ENCODE measurements around the gene LTBP1.
"Not testable (repeated sequence)": the region's sequence is repeated elsewhere in the genome, so short reads cannot be mapped to it uniquely, and the experiment has no call there.

LTBP1 gene

DNA sequence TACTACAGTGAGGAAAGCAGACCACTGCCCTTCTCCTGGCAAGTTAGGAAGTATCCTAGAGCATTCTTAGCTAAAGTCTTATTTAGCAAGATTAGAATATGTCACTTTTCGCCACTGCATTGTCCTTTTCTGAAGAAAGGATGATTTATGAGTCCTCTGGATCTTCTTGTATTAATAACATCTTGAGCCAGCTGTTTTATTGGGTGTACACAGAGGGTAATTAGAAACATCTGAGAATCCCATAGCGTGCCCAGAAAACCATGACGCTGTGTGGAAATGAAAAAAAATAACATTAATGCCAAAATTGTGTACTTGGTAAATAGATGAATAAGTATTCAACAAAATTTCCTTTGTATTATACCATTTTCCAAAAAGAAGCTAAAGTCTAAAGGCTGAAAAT is 198.7 kb downstream of the LTBP1 start:
- no peak for DNase-seq (ENCODE audit: low read depth)

DNA sequence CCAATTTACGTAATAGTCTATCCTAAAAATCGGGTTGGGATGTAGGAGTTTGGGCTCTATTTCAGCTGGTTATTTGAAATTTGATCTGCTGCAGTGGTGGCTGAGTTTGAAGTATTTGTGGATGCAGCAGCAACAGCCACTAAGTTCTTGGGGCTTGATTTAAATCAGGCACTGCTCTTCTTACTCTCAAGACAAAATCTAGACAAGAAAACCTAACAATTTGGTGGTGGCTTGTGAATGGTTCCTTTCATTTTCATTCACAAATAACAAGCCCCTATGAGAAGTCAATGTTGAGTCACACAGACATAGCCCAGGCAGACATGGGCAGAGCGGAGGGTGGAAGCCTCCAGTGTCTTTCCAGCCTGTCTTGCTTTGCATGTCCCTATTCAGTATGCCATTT is 199.3 kb downstream of the LTBP1 start:
- DNase-seq (ENCODE audit: low read depth) = no peak

DNA sequence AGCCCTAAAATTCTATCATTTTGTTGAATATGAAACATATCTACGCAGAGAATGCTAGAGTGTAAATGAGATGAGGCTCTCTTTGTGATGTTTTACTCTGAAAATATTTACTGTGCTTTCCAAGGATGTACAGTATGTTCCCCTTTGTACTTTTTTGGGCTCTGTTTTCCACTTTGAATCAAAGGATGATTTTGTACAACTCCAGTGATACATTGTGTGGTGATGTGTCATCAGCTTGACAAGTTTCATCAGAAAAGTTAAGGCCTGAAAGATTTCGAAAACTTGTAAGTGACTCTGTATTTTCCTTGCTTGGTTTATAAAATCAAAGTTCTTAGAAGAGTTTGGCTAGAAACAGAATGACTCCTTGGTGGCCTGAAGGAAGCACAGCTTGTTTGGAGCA is 206.3 kb downstream of the LTBP1 start:
- DNase-seq (ENCODE audit: low read depth) = no peak

DNA sequence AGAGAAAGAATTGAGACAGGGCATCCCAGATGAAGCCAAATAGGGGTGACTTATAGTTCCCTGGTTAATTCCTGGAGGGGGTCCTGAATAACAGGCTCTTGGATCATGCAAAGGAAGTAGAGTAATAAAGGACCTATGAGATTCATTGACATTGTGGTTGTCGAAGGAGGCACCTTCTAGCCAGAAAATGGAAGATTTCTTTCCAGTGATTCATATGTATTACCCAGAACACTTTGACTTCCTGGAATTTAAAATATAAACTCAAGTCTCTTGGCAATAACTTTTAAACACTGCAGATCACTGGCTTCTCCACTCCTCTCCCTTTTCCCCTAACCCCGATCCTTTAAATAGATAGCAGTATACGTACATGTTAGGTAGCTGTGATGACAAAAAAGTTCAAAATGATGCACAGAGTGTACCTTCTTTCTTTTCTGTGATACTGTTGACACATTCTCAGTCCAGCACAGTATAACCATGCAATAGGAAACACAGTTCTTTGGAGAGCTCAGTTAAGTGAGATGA is 211.8 kb downstream of the LTBP1 start:
- DNase-seq (ENCODE audit: low read depth) = no peak

DNA sequence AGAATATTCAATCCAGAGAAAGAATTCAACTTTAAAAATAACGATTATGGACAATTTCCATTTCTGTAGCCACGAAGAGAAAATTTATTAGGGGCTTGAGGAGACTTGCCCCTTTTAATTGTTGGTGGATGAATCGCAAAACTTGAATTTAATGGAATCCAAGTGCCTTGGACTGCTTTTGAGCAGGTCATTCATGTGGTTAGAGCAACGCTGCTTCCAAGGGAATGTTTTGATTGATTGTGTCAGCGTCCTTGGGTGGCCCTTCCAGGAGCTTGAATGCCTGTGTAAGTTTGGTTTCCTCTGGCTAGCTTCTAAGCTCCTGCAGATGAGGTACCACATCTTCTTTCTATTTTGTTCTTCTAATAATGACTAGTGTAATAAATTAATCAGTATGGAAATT is 213.4 kb downstream of the LTBP1 start:
- no peak for DNase-seq (ENCODE audit: low read depth)

DNA sequence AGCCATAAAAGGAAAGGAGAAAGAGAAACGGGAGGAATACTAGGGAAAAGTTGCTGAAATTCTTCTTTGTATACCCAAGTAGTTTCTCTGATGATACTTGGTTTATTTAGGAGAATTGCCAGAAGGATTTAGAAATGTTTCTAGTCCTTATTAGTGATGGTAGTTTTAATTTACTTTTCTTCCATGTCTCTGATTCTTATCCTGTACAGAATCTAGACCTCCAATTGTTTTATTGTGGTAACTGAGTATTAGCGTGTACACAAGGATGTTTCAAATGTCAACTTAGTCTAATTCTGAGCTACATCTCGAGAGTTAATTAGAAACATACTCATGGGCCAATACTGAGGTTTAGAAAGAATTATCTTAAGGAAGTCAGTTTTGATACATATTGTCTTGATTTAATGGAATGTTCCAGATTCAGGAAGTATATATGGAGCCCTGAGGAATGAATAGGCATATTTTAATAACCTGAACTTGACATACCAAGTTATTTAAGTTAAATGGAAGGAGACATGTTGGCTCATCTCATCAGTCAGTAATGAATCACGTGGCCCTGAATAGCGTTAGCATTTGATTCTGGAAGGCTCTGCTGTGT is 219.6 kb downstream of the LTBP1 start:
- no peak for DNase-seq (ENCODE audit: low read depth)

DNA sequence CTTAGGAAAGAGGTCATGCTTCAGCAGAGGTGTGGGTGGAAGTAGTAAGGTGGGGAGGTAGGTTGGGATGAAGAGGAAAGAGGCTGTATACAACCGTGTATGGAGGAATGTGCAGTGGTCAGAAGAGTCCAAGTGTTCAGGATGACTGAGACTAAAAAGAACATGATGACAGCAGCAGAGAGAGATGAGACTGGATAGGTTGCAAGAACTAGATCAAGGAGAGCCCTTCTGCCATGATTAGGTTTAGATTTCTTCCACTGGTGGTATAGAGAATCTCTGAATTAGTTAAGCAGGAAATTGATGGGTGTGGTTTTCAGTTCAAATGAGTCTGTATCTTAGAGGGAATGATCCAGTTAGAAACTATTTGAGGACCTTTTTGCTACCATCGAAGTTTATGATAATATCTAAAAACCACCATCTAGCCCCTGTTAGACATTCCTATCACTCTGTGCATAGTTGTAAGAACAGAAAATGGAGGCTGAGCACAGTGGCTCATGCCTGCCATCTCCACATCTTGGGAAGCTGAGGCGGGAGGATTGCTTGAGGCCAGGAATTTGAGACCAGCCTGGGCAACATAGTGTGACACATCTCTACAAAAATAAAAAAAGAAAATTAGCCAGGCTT is 221.0 kb downstream of the LTBP1 start:
- no peak for DNase-seq (ENCODE audit: low read depth)

DNA sequence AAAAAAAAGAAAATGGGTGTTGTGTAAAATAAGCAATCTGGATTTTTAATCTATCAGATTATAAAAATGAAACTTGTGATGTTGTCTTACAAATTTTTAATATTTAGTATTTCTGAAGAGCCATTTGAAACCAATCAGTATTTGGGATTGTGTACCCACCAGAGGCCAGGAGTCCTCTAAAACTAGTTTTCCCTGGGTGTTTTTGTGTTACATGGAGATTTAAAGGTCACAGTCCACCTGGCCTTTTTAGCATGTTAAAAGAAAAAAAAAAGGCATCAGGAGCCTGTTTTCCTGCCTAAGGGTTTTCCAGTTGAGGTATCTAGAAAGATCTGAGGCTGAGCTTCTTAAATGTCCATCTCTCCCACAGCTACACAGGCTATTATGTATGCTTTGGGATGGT is 221.7 kb downstream of the LTBP1 start:
- no peak for DNase-seq (ENCODE audit: low read depth)

DNA sequence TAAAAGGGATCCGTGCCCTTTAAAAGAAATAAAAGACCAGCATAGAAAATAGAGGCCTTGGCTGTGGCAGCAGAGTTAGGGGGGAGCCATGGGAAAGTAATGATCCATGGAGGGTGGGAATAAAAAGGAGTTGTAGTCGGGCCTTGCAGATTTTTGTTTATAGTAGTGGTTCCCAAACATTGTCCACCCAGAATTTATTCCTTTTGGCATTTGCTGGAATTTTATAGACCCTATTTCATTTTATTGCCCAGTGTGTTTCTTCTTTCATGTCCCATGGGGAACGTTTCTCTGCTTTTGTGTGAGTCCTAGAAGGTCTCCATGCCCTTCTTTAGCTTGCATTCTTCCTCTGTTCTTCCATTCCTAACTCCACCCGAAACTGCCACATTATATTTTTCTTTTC is 222.2 kb downstream of the LTBP1 start:
- DNase-seq (ENCODE audit: low read depth) = no peak

DNA sequence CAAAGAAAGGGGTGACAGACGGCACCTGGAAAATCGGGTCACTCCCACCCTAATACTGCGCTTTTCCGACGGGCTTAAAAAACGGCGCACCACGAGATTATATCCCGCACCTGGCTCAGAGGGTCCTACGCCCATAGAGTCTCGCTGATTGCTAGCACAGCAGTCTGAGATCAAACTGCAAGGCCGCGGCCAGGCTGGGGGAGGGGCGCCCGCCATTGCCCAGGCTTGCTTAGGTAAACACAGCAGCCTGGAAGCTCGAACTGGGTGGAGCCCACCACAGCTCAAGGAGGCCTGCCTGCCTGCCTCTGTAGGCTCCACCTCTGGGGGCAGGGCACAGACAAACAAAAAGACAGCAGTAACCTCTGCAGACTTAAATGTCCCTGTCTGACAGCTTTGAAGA is 223.5 kb downstream of the LTBP1 start:
- not testable (repeated sequence) for DNase-seq (ENCODE audit: low read depth)

DNA sequence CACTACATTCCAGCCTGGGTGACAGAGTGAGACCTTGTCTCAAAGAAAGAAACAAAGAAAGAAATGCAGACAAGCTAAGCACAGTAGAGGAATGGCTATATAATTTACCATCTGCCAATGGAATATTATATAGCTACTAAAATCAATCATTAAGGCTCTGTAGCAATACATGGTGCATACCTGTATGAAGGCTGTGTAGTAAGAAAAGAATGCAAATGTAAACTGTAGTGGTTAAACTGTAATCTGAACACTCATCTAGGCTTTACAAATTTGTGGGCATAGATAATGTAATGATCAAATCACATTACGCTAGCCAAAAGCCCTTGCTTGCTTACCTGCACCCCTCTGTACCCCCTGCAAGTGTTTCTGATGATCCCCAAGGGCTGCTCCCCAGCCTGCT is 230.9 kb downstream of the LTBP1 start:
- no peak for DNase-seq (ENCODE audit: low read depth)

DNA sequence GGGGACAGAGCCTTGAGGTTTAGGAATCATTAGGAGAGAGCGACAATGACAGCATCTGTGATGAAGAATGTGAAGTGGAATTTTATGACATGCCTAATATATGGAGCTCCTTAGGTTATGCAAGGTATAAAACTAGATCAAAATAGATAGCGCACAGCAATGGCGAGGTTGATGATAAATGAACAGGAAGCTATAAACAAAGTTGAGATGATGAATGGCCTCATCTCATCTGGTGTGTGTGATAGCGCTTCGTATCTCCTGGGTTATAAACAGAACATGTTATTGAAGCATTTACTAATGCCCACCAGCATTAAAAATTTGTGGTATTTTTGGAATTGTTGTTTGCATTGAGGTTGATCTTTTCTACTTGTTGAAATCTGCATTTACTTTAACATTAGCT is 231.5 kb downstream of the LTBP1 start:
- DNase-seq (ENCODE audit: low read depth) = no peak

DNA sequence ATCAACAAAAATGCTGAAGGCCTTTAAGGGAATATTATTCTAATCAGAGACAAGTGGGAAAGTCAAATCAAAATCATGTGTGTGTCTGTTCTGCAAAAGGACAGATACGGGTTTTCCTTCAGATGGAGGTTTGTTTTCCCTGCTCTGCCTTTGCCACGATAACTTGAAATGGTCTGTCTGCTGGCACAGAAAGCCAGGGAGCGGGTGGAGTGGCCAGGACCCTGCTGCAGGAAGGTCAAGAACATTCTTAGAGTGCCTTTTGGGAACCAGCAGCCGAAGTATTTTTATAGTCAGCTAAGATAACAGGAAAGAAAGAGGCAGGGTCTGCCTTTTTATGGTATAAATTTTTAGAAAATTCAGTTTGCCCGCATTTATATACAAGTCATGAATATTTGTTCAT is 234.2 kb downstream of the LTBP1 start:
- DNase-seq (ENCODE audit: low read depth) = no peak

DNA sequence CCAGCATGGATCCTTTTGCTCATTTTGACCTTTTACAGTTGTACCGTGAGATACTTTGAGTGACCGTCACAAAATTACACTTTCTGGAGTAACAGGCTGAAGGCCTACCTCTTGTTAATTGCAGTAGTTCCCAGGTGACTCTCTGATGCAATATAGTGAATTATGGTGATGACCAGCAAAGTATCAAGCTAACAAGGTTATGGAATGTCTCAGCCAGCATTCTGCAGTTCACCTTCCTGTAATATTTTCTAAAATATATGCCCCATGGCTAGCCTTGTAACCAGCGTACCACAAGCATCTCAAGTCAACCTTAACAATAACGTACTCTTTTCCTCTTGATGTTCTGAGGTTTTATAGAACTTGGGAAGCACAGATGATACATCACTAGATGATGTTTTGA is 234.7 kb downstream of the LTBP1 start:
- no peak for DNase-seq (ENCODE audit: low read depth)

DNA sequence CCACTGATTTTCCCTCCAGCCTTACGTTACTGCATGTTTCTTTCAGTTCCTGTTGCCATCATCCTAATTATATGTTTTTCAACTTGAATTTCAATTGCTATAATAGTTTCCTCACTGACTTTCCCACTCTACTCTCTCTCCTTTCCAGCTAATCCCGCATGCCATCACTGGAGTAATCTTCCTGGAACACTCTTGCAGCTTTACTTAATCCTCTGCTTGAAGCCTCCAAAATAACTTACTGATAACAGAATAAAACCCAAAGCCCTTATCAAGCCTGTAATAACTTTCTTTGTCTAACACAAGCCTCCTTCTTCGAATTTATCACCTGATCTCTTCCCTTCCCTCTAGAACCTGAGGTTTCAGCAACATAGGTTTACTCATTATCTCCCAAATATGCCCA is 237.3 kb downstream of the LTBP1 start:
- DNase-seq (ENCODE audit: low read depth) = no peak

DNA sequence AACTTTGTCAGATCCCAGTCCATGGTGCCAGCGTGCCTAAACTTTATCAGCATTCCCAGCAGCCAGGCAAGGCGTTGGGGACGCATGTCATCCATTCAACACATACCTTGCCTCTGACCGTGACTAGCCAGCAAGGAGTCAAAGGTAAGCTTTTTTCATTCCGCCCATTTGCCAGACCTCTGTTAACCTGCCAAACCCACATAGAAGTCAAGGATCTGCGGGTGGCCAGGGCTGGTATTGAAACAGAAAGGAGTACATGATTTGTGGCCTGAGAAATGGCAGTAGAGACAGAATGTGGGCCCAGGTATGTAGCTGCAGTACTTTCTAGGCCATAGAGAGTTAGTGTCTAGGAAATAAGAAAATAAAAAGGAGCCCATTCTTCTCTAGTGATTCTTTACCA is 240.2 kb downstream of the LTBP1 start:
- no peak for DNase-seq (ENCODE audit: low read depth)

DNA sequence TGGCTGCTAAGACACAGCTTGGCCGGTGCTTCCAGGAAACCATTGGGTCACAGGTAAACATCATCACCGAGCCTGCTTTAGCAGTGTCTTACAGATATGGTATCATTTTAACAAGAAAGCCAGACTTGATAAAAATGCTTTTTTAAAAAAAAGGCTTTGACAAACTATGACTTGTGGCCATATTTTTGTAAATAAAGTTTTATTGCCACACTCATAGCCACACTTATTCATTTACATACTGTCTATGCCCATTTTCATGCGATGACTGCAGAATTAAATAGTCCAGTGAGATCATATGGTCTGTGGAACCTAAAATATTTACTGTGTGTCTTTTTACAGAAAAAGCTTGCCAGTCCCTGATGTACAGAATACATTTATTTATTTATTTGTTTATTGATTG is 242.0 kb downstream of the LTBP1 start:
- no peak for DNase-seq (ENCODE audit: low read depth)

DNA sequence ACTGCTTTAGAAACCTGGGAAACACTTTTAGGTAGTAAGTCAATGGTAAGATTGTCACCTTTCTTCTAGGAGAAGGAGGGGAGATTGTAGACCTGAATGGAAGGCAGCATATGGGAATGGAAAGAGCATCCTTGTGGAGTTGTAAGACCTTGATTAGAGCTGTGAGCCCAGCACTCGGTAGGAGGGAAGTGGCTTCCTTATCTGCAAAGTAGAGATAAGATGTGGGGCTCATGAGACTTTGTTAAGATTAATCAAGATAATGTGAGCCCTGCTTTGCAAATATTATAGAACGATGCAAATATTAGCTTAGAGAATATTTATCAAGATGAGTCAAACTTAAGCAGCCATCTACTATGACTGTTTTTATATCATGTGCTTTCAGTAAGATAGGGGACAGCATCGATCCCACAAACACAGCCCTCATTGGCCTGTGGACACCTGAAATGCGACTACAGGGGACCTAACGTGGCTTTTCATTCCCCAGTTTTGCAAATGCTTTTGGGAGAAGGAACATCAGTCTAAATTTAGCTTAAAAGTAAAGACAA is 243.7 kb downstream of the LTBP1 start:
- DNase-seq (ENCODE audit: low read depth) = no peak

DNA sequence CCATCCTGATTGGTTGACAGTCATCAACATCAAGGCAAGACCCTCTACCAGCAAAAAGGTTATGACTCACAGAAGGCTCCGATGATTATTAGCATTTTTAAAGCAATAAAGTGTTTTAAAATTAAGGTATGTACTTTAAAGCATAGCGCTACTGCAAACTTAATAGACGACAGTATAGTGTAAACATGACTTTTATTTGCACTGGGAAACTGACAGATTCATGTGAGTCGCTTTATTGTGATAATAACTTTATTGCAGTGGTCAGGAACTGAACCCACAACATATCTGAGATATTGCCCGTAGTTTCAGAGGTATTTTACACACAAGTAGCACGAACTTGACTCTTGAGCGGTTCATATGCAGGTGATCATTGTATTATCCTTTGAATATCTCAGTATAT is 249.1 kb downstream of the LTBP1 start:
- DNase-seq (ENCODE audit: low read depth) = no peak

DNA sequence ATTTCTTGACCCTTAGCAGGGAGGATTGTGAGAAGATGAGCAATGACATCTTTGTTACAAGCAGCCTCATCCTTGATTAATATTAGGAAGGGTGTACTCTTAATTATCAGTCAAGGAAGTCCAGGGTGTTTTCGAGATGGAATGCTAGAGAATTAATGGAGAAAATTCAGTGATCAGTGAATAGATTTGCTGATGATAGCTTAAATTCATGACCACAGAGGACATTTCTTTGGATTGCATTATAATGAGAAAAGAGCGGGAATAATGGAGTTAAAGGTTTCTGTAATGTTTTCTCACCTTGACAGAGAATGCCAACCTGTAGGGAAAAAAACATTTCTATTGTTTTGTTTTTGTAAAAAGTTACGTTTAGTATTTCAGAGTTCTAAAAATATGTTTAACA is 249.9 kb downstream of the LTBP1 start:
- DNase-seq (ENCODE audit: low read depth) = no peak

DNA sequence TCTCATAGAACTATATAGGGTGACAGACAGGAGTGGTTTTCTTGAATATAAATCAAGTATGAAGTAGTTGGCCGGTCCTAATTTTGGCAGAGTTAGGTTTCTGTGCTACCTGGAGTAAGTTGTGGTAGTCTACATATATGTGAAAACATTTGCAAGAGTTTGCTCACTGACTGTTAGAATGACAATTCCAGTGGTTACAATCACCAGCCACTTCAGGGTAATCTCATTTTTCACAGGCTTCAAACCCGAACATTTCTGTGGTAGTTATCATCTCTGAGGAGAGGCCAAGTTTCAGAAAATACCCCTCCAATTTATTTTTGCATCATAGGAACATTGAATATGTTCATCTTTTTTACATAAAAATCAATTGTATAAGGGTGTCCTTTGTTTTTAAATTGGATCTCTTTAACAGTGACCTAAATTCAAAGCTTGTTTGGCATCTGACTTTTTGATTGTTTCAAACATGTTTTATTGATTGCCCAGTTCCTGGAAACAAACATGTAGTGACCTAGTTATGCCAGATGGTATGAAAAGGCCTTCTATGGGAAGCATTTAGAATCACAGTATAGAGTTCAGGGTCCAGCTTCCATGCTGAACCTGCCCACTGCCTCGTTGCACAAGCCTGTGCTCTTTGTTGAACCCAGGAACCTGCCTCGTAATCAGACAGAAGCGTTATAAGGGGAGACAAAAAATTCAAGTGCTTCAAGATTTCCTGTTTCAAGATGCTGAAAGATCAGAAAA is 250.6 kb downstream of the LTBP1 start:
- no peak for DNase-seq (ENCODE audit: low read depth)

DNA sequence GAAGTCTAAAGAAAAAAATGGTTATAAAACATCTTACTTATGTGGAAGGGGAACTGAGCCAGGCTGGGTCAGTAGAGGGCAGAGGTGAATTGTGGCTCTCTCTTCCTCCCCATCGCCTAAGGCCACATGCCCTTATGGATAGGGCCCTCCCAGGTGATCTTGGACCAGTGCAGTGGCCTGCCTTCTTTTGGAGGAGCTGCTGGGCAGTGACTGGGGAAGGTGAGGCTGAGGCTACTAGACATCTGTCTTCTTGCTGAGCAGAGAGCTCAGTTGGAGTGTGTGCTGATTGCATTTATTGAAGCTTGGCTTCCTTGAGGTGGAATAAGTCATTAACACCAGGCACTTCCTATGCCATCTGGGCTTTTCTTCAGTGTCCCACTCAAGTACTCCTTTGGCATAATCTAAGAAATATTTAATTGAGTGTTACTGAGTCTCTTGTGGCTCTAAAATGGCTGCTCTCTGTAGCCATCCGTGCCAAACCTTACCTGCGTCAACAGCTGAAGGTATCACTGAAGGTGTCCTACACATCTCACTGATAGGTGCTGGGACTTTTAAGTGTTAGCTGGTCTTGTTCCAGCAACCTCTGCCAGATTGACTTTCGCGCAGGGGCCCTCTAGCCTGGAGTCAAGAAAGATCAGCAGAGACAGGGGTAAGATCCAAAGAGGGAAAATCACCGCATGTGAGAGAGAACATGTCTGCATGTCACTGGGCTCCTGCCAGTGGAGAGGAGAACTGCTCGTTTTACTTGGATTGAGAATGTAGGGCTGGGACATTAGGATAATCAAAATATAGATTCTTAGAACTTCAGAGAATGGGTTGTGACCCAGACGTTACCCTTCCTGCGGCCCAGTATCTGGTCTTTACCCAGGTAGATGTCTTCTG is 256.1 kb downstream of the LTBP1 start:
- no peak for DNase-seq (ENCODE audit: low read depth)
